AG08395 (cell line): ENCODE data around the gene REXO5.
A peak's percentile ranks its signal among the peaks of the same experiment; 100 is the strongest.
"Not testable (repeated sequence)": the region's sequence is repeated elsewhere in the genome, so short reads cannot be mapped to it uniquely, and the experiment has no call there.

Experiments
- DNase-seq: peaks from one replicate; pipeline ENCODE4 v3.0.0; 2012; ENCODE audit warnings: mixed read lengths, low spot score

Gene REXO5

GRCh38 chr16:20799599-20799998, 6.7 kb upstream of the REXO5 start:
- DNase-seq: peak; percentile 48

DNA sequence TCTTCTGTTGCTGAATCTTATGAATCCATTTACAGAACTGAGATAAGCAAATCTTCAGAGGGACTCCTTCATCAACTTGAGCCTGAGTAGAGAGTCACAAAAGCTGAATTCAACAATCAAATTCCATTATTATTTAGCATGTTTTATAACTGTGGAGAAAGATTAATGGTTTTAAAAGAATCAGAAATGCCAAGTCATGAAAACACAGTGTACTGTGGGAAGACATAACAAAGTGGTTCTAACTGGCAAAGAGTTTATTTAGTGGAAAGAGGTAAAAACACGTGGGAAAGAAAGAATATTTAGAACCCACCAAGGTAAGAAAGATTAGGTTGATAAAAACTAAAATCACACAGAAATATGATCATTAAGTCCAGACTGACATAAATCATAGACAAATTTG, 5.0 kb upstream of the REXO5 start:
- DNase-seq: no peak

DNA sequence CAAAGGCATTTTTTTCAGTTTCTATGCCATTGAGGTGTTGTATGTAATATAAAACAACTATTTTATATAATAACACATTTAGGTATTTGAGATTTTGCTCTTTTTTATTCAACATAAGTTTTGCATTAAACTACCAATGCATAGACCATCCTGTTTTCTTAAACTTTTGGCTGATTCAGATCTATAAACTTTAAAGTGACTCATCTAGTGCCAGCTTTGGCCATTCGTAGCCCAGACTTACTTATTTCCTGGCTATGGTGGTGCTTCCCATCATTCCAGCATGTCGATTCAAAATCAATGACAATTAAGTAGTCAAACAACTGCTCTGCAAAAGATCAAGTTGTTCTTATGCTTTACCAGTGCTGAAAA, 3.2 kb upstream of the REXO5 start:
- DNase-seq: no peak

DNA sequence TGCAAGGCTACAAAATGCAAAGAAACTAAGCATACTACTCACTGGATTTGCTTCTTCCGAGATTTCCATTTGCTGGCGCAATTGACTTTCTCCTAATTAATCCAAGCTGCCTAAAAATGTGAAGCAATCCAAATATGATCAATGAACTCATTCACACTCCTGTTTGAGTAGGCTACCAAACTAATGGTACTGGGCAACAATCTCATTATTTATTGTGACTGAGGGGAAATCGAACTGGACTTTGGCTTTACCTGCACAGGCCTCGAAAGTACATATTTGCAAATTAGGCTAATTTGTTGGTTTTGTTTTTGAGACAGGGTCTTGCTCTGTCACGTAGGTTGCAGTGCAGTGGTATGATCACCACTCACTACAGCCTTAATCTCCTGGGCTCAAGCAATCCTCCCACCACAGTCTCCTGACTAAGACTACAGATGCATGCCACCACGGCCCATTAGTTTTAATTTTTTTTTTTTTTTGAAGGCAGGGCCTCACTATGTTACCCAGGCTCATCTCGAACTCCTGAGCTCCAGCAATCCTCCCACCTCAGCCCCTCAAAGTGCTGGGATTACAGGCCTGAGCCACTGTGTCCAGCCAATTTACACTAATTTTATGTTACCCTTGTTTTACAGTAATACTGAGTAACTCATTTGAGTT, 2.6 kb upstream of the REXO5 start:
- DNase-seq: no peak

DNA sequence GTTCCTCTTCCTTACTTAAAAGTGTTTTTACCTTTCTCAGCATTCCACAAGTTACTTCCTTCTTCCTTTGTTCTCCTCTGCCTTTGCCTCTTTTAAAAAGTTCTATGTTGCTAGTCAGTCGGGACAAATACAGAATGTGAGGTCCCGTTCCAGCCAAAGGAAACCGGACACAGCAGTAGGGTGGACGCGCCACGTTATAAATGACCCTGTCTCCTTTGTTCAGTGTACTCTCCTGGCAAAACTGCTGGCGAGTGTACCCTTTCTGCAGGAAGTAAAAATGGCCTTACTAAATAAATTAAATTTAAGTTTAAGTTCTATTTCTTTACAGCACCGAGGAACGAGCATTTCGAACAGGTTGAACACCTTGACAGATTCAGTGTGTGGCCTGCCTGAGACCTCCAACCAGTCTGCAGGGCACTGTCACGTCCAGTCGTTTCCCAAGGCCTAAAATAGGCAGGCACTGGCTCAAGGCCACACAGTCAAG, 601 bp upstream of the REXO5 start:
- DNase-seq: not testable (repeated sequence)

DNA sequence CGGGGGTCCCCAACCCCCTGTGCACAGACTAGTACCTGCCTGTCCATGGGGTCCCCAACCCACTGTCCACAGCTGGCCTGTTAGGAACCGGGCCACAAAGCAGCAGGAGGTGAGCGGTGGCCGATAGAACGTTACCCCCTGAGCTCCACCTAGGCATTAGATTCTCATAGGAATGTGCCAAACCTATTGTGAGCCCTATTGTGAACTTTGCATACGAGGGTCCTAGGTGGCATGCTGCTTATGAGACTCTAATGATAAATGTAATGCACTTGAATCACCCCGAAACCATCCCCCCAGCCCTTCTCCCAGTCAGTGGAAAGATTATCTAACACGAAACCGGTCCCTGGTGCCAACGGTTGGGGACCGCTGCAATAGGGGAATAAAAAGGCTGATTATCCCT, 1.5 kb downstream of the REXO5 start:
- DNase-seq: no peak

DNA sequence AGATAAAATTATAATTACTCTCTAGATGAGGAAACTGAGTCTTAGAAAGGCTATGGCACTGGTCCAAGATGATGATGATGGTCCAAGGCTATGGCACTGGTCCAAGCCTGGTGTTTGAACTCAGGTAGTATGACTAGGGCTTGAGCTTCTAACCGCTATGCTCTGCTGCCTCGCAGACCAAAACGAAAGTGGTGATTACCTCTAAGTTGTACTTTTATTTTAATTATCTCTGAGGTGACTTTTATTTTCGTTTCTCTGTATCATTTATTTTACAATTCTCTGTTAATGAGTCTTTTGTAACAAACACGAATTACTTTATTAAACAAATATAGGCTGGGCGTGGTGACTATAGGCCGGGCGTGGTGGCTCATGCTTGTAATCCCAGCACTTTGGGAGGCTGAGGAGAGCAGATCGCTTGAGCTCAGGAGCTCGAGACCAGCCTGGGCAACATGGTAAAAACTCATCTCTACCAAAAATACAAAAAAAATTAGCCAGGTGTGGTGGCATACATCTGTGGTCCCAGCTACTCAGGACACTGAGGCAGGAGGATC, 5.6 kb downstream of the REXO5 start:
- no peak for DNase-seq

DNA sequence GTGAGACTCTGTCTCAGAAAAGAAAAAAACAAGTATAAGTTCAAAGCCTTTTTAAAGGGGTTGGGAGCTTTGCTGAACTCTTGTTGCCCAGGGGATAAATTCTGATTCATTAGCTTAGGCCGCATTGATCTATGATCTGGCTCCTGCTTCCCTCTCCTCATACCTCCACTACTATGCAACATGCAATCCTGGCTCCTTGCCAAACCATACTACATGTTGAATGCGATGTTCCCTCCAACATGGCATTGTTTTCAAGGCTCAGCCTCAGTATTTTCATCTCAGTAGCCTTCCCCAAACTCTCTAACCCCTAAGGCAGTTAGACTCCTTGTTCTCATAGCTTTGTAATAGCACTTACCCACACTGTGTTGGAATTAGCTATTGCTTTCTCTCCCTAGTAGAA, 6.2 kb downstream of the REXO5 start:
- DNase-seq: no peak

DNA sequence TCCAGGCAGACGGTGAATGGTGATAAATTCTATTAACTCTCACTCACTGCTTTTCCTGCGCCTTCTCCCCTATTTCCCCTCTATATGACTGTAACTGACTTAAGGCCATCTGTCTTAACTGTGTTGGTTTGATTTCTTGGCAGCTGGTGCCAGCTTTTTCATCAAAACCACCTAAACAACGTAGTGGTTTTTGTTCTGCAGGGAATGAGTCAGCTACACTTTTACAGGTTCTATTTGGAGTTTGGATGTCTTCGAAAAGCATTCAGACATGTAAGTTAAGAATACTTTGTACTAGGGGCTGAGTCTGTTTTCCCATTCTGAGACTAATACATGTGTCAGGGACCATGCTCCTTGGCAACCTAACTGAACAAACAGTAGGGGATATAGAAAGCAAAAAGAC, 8.5 kb downstream of the REXO5 start:
- DNase-seq: no peak

DNA sequence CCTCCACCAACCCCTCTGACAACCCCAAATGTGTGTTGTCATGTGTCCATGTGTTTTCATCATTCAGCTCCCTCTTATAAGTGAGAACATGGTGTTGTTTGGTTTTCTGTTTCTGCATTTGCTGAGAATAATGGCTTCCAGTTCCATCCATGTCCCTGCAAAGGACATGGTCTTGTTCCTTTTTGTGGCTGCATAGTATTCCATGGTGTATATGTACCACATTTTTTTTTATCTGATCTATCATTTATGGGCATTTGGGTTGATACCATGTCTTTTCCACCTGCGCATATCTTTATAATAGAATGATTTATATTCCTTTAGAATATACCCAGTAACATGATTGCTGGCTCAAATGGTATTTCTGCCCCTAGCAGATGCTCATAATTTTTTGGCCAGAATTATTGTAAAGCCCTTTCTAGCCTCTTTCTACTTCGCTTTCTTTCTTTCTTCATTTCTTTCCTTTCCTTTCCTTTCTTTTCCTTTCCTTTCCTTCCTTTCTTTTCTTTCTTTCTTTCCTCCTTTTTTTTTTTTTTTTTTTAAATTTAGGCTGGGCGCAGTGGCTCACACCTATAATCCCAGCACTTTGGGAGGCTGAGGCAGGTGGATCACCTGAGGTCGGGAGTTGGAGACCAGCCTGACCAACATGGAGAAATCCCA, 12.7 kb downstream of the REXO5 start:
- no peak for DNase-seq

- DNase-seq: no peak
Observed at GRCh38 chr16:20821682-20822081, 15.4 kb downstream of the REXO5 start.

GRCh38 chr16:20822521-20823325, 16.4 kb downstream of the REXO5 start:
- no peak for DNase-seq

DNA sequence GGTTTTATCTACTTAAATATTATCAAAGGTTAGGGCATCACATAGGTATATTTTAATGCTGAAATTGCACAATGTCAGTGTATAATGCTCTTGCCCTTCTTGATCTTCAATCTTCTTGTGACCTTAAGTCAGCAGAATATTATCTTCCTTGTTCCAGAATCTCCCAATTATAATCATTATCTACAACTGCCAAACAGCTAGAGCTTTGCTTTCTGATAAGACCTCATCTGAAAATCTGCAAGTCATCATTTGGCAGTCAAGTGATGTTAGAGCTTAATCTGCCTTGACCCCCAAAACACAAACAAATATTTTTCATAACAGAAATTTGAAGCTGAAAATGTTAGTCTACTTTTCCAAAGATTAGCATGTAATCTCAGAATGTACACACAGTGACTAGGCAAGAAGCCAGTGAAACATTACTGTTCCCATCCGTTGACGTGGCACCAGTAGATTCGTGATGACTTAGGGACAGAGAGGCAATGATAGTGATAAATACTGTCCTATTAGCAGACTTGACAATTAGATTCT, 19.8 kb downstream of the REXO5 start:
- no peak for DNase-seq

GRCh38 chr16:20829536-20829935, 23.2 kb downstream of the REXO5 start:
- no peak for DNase-seq

- no peak for DNase-seq
Observed at GRCh38 chr16:20830372-20830771, 24.0 kb downstream of the REXO5 start.

GRCh38 chr16:20833086-20833485, 26.8 kb downstream of the REXO5 start:
- DNase-seq: no peak

- DNase-seq: no peak
Observed at GRCh38 chr16:20838240-20838639, 31.9 kb downstream of the REXO5 start.

DNA sequence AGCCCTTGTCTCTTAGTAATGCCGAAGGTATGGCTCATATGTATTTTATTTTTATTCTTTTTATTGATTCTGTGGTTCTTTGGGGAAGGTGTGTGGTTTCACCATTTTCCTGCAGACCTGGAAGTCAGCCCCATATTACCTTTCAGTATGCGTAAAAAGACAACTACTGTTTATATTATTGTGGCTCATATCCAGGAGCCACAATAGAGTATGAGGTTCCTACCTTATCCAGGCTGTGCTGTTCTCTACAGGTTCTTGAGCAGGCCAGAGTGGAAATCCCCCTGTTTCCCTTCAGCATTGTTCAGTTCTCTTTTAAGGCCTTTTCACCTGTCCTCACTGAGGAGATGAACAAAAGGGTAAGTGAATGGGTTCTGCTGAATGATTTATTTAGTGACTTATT, 33.2 kb downstream of the REXO5 start:
- no peak for DNase-seq

- DNase-seq: no peak
Observed at GRCh38 chr16:20844054-20844453, 37.7 kb downstream of the REXO5 start.

GRCh38 chr16:20844588-20844987, 38.3 kb downstream of the REXO5 start:
- no peak for DNase-seq

GRCh38 chr16:20846030-20846429, 39.7 kb downstream of the REXO5 start:
- DNase-seq: no peak

- DNase-seq: no peak
Observed at GRCh38 chr16:20846551-20846950, 40.2 kb downstream of the REXO5 start.

- DNase-seq: no peak
Observed at GRCh38 chr16:20847550-20847949, 41.2 kb downstream of the REXO5 start.
